IPS-NIHi7 (cell line): ENCODE data around the gene PEDS1.
"Not testable (repeated sequence)": the region's sequence is repeated elsewhere in the genome, so short reads cannot be mapped to it uniquely, and the experiment has no call there.

Source experiments
- DNase-seq: peaks from one replicate; pipeline ENCODE4 v3.0.0; 2012; ENCODE audit warnings: mixed read lengths; ENCODE audit errors: extremely low spot score

The PEDS1 gene

GRCh38 chr20:50190251-50191064 lies 36.9 kb upstream of the PEDS1 start, which contains the start of gene CEBPB:
TSS of gene CEBPB (plus strand) at chr20:50190830. CDS start at chr20:50191034, 204 bp downstream.
- DNase-seq = peak; percentile 94

GRCh38 chr20:50189681-50190250 lies 36.2 kb upstream of the PEDS1 start:
- peak; percentile 64 for DNase-seq

GRCh38 chr20:50188879-50189680 lies 35.6 kb upstream of the PEDS1 start:
- DNase-seq = no peak

GRCh38 chr20:50188287-50188688 lies 34.8 kb upstream of the PEDS1 start:
- no peak for DNase-seq

- no peak for DNase-seq
These were observed 34.0 kb upstream of the PEDS1 start for GRCh38 chr20:50187403-50188051.

- no peak for DNase-seq
These were observed 33.5 kb upstream of the PEDS1 start for GRCh38 chr20:50186987-50187402.

GRCh38 chr20:50186151-50186885 lies 32.8 kb upstream of the PEDS1 start:
- peak; percentile 75 for DNase-seq

- DNase-seq = no peak
These were observed 31.9 kb upstream of the PEDS1 start for GRCh38 chr20:50185426-50185825.

GRCh38 chr20:50182346-50182745 lies 28.8 kb upstream of the PEDS1 start:
- no peak for DNase-seq

- no peak for DNase-seq
These were observed 27.8 kb upstream of the PEDS1 start for GRCh38 chr20:50181344-50181743.

GRCh38 chr20:50178672-50179071 lies 25.1 kb upstream of the PEDS1 start:
- DNase-seq = not testable (repeated sequence)

- peak; percentile 1 for DNase-seq
These were observed 22.7 kb upstream of the PEDS1 start for GRCh38 chr20:50175938-50176933.

GRCh38 chr20:50174456-50174855 lies 20.9 kb upstream of the PEDS1 start:
- DNase-seq = no peak

- peak; percentile 96 for DNase-seq
These were observed 19.0 kb upstream of the PEDS1 start for GRCh38 chr20:50172347-50173013.

- peak; percentile 2 for DNase-seq
These were observed 17.2 kb upstream of the PEDS1 start for GRCh38 chr20:50170549-50171220.

- peak; percentile 46 for DNase-seq
These were observed 15.9 kb upstream of the PEDS1 start for GRCh38 chr20:50169329-50169823.

- peak; percentile 83 for DNase-seq
These were observed 12.4 kb upstream of the PEDS1 start for GRCh38 chr20:50165684-50166554.
